ENCODE data around the gene TLR3. TPM values are rescaled to one million over a fixed set of nuclear protein-coding genes. Genes with fewer than 3 reads are reported as not detected.

The TLR3 gene
- total RNA-seq, 2 experiments from 2014 or later = 0.28 to 0.47 TPM

DNA sequence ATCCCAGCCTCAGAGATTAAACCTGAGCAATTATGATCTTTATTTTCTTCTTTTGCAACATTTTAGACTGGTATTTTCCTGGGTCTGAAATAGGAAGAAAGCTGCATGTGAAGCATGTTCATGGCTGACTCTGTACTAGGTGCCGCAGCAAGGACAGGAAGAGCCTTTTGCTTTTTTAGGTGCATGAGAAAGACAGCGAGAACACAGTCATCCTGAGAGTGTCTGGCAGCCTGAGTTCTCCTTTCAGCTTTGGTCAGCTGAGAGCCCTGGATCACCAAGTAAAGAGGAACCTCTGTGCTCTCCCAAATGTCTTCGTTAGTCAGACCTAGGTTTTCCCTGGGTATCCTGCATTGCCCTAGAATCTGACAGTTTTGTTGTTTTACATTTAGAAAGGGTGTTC lies 65.3 kb downstream of the TLR3 start:
- no peaks in the 10 kb centered on the region for H3K9me3 Mint-ChIP-seq
- DNase-seq = peak in 3 of 14 experiments; percentile 8 to 28 (median 20)
- no peak overlapping the region for H3K4me3 Mint-ChIP-seq
- ATAC-seq (ENCODE audit: poor library complexity) = no peak
- H3K36me3 Mint-ChIP-seq (ENCODE audit: low read depth) = no peaks in the 10 kb centered on the region
- TF ChIP-seq, protein P1, sequence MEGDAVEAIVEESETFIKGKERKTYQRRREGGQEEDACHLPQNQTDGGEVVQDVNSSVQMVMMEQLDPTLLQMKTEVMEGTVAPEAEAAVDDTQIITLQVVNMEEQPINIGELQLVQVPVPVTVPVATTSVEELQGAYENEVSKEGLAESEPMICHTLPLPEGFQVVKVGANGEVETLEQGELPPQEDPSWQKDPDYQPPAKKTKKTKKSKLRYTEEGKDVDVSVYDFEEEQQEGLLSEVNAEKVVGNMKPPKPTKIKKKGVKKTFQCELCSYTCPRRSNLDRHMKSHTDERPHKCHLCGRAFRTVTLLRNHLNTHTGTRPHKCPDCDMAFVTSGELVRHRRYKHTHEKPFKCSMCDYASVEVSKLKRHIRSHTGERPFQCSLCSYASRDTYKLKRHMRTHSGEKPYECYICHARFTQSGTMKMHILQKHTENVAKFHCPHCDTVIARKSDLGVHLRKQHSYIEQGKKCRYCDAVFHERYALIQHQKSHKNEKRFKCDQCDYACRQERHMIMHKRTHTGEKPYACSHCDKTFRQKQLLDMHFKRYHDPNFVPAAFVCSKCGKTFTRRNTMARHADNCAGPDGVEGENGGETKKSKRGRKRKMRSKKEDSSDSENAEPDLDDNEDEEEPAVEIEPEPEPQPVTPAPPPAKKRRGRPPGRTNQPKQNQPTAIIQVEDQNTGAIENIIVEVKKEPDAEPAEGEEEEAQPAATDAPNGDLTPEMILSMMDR (IDR thresholded peaks at IDR 0.05) = no peak
- H3K4me1 ChIP-seq (ENCODE audit: insufficient read depth, low read length) = no peaks in the 10 kb centered on the region
- no peak overlapping the region for H3K27ac Mint-ChIP-seq
- no peaks in the 10 kb centered on the region for H3K4me1 Mint-ChIP-seq (ENCODE audit: low read depth)
- ChIA-PET CTCF (no interaction called here), POLR2A (no interaction called here)
- H3K4me3 ChIP-seq (ENCODE audit: low read length) = no peak overlapping the region
- no peaks in the 10 kb centered on the region for H3K27me3 ChIP-seq (ENCODE audit: control insufficient read depth in 1 of 2, insufficient read depth in 2 of 2, low read length in 2 of 2)
- intact Hi-C loops (cut with DNase I, micrococcal nuclease) = no loop called here
- H3K27me3 Mint-ChIP-seq = no peaks in the 10 kb centered on the region
- no peaks in the 10 kb centered on the region for H3K36me3 ChIP-seq (ENCODE audit: insufficient read depth, low read length)
- H3K9me3 ChIP-seq (ENCODE audit: control insufficient read depth in 1 of 2, insufficient read depth in 1 of 2, low read length in 2 of 2) = no peaks in the 10 kb centered on the region
- no peak overlapping the region for H3K27ac ChIP-seq (ENCODE audit: low read depth in 1 of 2, low read length in 2 of 2)

DNA sequence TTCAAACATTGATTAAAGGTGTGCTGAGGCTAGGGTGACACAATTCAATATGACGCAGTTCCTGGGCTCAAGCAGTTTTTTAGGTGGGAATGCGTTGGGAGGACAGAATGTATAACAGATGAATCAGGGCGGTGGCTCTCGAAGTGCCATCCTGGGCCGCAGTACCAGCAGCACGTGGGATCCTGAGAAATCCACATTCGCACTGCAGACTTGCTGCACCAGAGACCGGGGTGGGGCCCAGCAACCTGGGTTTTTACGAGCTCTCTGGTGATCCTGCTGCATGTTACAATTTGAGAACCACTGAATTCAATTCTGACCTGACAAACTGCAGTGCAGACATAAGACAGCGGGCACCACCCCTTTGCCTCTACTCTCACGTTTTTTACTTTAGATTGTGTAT lies 65.9 kb downstream of the TLR3 start:
- Mint-ChIP-seq H3K27me3 (no peaks in the 10 kb centered on the region), H3K9me3 (no peaks in the 10 kb centered on the region), H3K4me3 (no peak overlapping the region), H3K27ac (no peak overlapping the region), H3K4me1 (ENCODE audit: low read depth) (no peaks in the 10 kb centered on the region), H3K36me3 (ENCODE audit: low read depth) (no peaks in the 10 kb centered on the region)
- no peak for DNase-seq
- CTCF ChIA-PET = no interaction called here
- Histone ChIP-seq H3K27ac (ENCODE audit: low read depth in 1 of 2, low read length in 2 of 2) (no peak overlapping the region), H3K27me3 (ENCODE audit: control insufficient read depth in 1 of 2, insufficient read depth in 2 of 2, low read length in 2 of 2) (no peaks in the 10 kb centered on the region), H3K36me3 (ENCODE audit: insufficient read depth, low read length) (no peaks in the 10 kb centered on the region), H3K4me3 (ENCODE audit: low read length) (no peak overlapping the region), H3K4me1 (ENCODE audit: insufficient read depth, low read length) (no peaks in the 10 kb centered on the region), H3K9me3 (ENCODE audit: control insufficient read depth in 1 of 2, insufficient read depth in 1 of 2, low read length in 2 of 2) (no peaks in the 10 kb centered on the region)
- ATAC-seq (ENCODE audit: poor library complexity) = no peak
- POLR2A ChIA-PET = no interaction called here
- intact Hi-C loops (cut with DNase I, micrococcal nuclease) = loop anchor here (5.0 kb wide), 2 partner anchors 68 to 493 kb away; partner anchors contain the start of gene TLR3 (in 2 of the 2)
- TF ChIP-seq, protein P1 (IDR thresholded peaks at IDR 0.05) = no peak

DNA sequence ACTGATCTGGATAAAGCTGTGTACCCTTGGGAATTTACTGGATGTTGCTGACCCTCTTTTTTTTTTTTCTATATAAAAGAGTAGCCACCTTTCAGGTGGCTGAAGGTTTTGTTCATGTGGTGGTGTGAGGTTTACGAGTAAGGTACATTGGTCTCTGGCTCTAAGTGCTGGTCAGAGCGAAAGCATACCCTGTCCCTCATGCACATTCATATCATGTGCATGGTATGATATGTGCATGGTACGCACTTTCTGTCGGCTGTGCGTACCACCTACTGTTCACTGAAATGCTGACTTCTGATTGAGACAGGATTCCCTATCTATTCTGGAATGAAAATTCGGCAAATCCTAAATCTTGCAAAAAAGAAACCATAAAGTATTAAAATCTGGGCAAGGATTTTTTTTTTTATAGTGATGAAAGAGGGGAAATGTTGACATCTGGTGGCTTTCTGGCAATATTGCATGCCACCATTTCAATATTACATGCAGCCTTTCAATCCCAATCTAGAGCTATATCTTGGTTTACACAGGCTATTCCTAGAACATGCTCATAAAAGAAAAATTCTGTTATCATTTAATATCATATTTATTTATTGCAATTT lies 68.3 kb downstream of the TLR3 start:
- intact Hi-C loops (cut with DNase I, micrococcal nuclease) = loop anchor here (5.0 kb wide), 2 partner anchors 70 to 495 kb away; partner anchors contain the start of gene TLR3 (in 2 of the 2)
- Histone ChIP-seq H3K4me1 (ENCODE audit: insufficient read depth, low read length) (no peaks in the 10 kb centered on the region), H3K27me3 (ENCODE audit: control insufficient read depth in 1 of 2, insufficient read depth in 2 of 2, low read length in 2 of 2) (no peaks in the 10 kb centered on the region), H3K36me3 (ENCODE audit: insufficient read depth, low read length) (no peaks in the 10 kb centered on the region), H3K27ac (ENCODE audit: low read depth in 1 of 2, low read length in 2 of 2) (no peak overlapping the region), H3K4me3 (ENCODE audit: low read length) (no peak overlapping the region), H3K9me3 (ENCODE audit: control insufficient read depth in 1 of 2, insufficient read depth in 1 of 2, low read length in 2 of 2) (no peaks in the 10 kb centered on the region)
- ChIA-PET CTCF (interaction anchor here (0.7 to 1.3 kb wide), 2 partner anchors 10 to 68 kb away, joined by 3 read pairs; partner anchors contain the start of gene TLR3), POLR2A (interaction anchor here (0.7 kb wide), 1 partner anchor 67 kb away, joined by 5 read pairs; no protein-coding TSS in a partner anchor)
- Mint-ChIP-seq H3K27ac (no peak overlapping the region), H3K4me1 (ENCODE audit: low read depth) (no peaks in the 10 kb centered on the region), H3K36me3 (ENCODE audit: low read depth) (no peaks in the 10 kb centered on the region), H3K27me3 (peaks cover 8% of the 10 kb centered on the region), H3K4me3 (no peak overlapping the region), H3K9me3 (no peaks in the 10 kb centered on the region)
- ATAC-seq (ENCODE audit: poor library complexity) (no peak), DNase-seq (peak in 2 of 14 experiments; percentile 12 to 13)
- TF ChIP-seq, protein P1 (IDR thresholded peaks at IDR 0.05) = peak; percentile 65

Other genes starting within 250 kb of the TLR3 start
- gene FAM149A, start 35.5 kb downstream of the TLR3 start, total RNA-seq = 1 to 10 TPM in 1 of 2 experiments, under 1 TPM in 1; 0.61 to 1.1 TPM
- 10 to 100 TPM; 12.7 to 12.8 TPM for gene CYP4V2, start 122.4 kb downstream of the TLR3 start, total RNA-seq
- 1 to 10 TPM; 1.2 TPM for gene KLKB1, start 158.4 kb downstream of the TLR3 start, total RNA-seq
- not detected for gene F11, start 197.0 kb downstream of the TLR3 start, total RNA-seq

Data from CD4-positive, alpha-beta T cell (primary cell).